Renal cortex interstitium (tissue), 15 donors: ENCODE measurements around the gene GPX7. TPM values are rescaled to one million over a fixed set of nuclear protein-coding genes. Genes with fewer than 3 reads are reported as not detected.

Experiments used
- DNase-seq, 11 donors: peaks; one replicate each; pipeline ENCODE4 v3.0.0-alpha.2; 2013; ENCODE audit warnings: low read depth in 9 of 11, low spot score in 4 of 11; ENCODE audit errors: extremely low read depth in 1 of 11
- long read RNA-seq, 16 experiments: transcript quantifications; one replicate each; lab custom pipeline, GENCODE V29; 2026
- polyA plus RNA-seq, 3 donors: library from polyadenylated mRNA; unstranded; fragments of 120-200 nt; gene quantifications; one replicate each; pipeline ENCODE4 v1.2.1, GENCODE V29; 2013; ENCODE audit not compliant: insufficient read length in 3 of 3

GPX7 gene
- 10 to 100 TPM; 68.9 to 83.4 (median 75.5) TPM for polyA plus RNA-seq
- long read RNA-seq, donor 1, transcript GPX7-202 (2 exons, 873 nt): minor isoform, 5 of 57 reads
- long read RNA-seq, donor 1, transcript GPX7-201 (3 exons, 1,228 nt): major isoform, 52 of 57 reads
- long read RNA-seq, donor 1, partial matches to known transcripts: 0 of 57 reads
- long read RNA-seq, donor 1, other reads (novel, unspliced or antisense): 0 of 57 reads
- long read RNA-seq, donor 2, transcript GPX7-201 (3 exons, 1,228 nt): major isoform, 42 of 46 reads
- long read RNA-seq, donor 2, partial matches to known transcripts: 0 of 46 reads
- long read RNA-seq, donor 2, other reads (novel, unspliced or antisense): 0 of 46 reads
- long read RNA-seq, donor 3, transcript GPX7-201 (3 exons, 1,228 nt): major isoform, 71 of 74 reads
- long read RNA-seq, donor 3, partial matches to known transcripts: 0 of 74 reads
- long read RNA-seq, donor 3, other reads (novel, unspliced or antisense): 0 of 74 reads
- long read RNA-seq, donor 4, transcript GPX7-201 (3 exons, 1,228 nt): major isoform, 46 of 47 reads
- long read RNA-seq, donor 4, partial matches to known transcripts: 0 of 47 reads
- long read RNA-seq, donor 4, other reads (novel, unspliced or antisense): 0 of 47 reads
- long read RNA-seq, donor 5: 0 reads
- long read RNA-seq, donor 6, transcript GPX7-201 (3 exons, 1,228 nt): major isoform, 34 of 35 reads
- long read RNA-seq, donor 6, partial matches to known transcripts: 0 of 35 reads
- long read RNA-seq, donor 6, other reads (novel, unspliced or antisense): 0 of 35 reads
- long read RNA-seq, donor 7, transcript GPX7-201 (3 exons, 1,228 nt): major isoform, 60 of 69 reads
- long read RNA-seq, donor 7, partial matches to known transcripts: 0 of 69 reads
- long read RNA-seq, donor 7, other reads (novel, unspliced or antisense): 5 of 69 reads
- long read RNA-seq, donor 8, transcript GPX7-202 (2 exons, 873 nt): minor isoform, 5 of 105 reads
- long read RNA-seq, donor 8, transcript GPX7-201 (3 exons, 1,228 nt): major isoform, 73 of 105 reads
- long read RNA-seq, donor 8, partial matches to known transcripts: 27 of 105 reads
- long read RNA-seq, donor 8, other reads (novel, unspliced or antisense): 0 of 105 reads
- long read RNA-seq, donor 9, transcript GPX7-201 (3 exons, 1,228 nt): major isoform, 53 of 54 reads
- long read RNA-seq, donor 9, partial matches to known transcripts: 0 of 54 reads
- long read RNA-seq, donor 9, other reads (novel, unspliced or antisense): 0 of 54 reads
- long read RNA-seq, donor 10, transcript GPX7-201 (3 exons, 1,228 nt): major isoform, 37 of 40 reads
- long read RNA-seq, donor 10, partial matches to known transcripts: 0 of 40 reads
- long read RNA-seq, donor 10, other reads (novel, unspliced or antisense): 0 of 40 reads
- long read RNA-seq, donor 11, transcript GPX7-201 (3 exons, 1,228 nt): major isoform, 23 of 25 reads
- long read RNA-seq, donor 11, partial matches to known transcripts: 0 of 25 reads
- long read RNA-seq, donor 11, other reads (novel, unspliced or antisense): 0 of 25 reads
- long read RNA-seq, donor 12, transcript GPX7-201 (3 exons, 1,228 nt): major isoform, 14 of 15 reads
- long read RNA-seq, donor 12, partial matches to known transcripts: 0 of 15 reads
- long read RNA-seq, donor 12, other reads (novel, unspliced or antisense): 0 of 15 reads
- long read RNA-seq, donor 13, transcript GPX7-201 (3 exons, 1,228 nt): major isoform, 113 of 129 reads
- long read RNA-seq, donor 13, partial matches to known transcripts: 13 of 129 reads
- long read RNA-seq, donor 13, other reads (novel, unspliced or antisense): 0 of 129 reads
- long read RNA-seq, donor 14, transcript GPX7-201 (3 exons, 1,228 nt): major isoform, 51 of 60 reads
- long read RNA-seq, donor 14, partial matches to known transcripts: 8 of 60 reads
- long read RNA-seq, donor 14, other reads (novel, unspliced or antisense): 0 of 60 reads
- long read RNA-seq, donor 15, transcript GPX7-201 (3 exons, 1,228 nt): major isoform, 25 of 26 reads
- long read RNA-seq, donor 15, partial matches to known transcripts: 0 of 26 reads
- long read RNA-seq, donor 15, other reads (novel, unspliced or antisense): 0 of 26 reads
- long read RNA-seq, donor 16, transcript GPX7-201 (3 exons, 1,228 nt): major isoform, 96 of 98 reads
- long read RNA-seq, donor 16, partial matches to known transcripts: 0 of 98 reads
- long read RNA-seq, donor 16, other reads (novel, unspliced or antisense): 0 of 98 reads

GRCh38 chr1:52601991-52602855 lies at the start of gene GPX7:
TSS of gene GPX7 (plus strand) at chr1:52602371. CDS start at chr1:52602410, 39 bp downstream.
- peak in 9 of 11 donors; percentile 20 to 58 (median 46) for DNase-seq

DNA sequence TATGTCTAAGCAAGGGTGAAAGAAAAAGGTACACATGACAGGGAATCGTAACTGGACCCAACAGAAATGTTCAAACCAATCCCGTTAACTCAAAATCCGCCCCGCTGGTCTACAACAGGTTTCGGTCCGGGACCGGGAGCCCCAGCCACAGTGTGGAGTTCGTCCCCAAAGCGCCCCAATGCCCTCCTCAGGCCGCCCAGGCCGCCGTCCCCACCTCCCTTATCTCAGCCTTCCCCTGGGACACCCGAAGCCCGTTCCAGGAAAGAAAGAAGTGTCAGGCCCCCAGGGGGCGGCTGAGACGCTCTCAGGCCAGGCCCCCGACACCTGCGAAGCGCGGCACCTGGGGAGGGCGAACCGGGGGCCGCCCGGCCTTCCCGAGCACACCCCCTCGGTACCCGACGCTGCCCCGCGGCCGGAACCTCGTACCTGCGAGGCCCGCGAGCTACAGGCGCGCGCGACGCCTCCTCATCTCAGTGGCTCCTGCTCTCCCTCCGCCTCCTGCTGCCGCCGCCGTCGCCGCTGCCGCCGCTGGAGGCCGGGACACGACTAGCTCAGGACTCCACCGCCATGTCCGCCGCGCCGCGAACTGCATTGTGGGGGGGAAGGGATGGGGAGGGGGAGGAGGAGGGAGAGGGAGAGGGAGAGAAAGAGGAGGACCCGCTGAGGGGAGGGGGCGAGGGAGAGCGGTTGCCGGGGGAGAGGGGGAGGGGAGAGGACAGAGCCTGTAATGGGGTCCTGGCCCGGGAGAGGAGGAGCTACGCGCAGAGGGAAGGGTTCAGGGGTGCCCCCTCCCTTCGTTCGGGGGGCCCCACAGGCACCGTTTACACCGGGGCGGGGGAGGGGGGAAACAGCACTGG lies 49.4 kb upstream of the GPX7 start, which contains the start of gene TUT4:
TSS of gene TUT4 (minus strand) at position 588 of the 857 bp plus-strand sequence. CDS start 26,812 bp downstream, outside the sequence.
- peak; percentile 71 to 92 (median 90) for DNase-seq

- peak in 10 of 11 donors; percentile 68 to 88 (median 80) for DNase-seq
Measured at GRCh38 chr1:52553362-52554266, 48.6 kb upstream of the GPX7 start.

GRCh38 chr1:52554267-52554640 lies 47.9 kb upstream of the GPX7 start:
- DNase-seq: no peak

GRCh38 chr1:52554756-52555155 lies 47.4 kb upstream of the GPX7 start:
- DNase-seq: no peak

GRCh38 chr1:52556641-52557360 lies 45.4 kb upstream of the GPX7 start:
- no peak for DNase-seq

DNA sequence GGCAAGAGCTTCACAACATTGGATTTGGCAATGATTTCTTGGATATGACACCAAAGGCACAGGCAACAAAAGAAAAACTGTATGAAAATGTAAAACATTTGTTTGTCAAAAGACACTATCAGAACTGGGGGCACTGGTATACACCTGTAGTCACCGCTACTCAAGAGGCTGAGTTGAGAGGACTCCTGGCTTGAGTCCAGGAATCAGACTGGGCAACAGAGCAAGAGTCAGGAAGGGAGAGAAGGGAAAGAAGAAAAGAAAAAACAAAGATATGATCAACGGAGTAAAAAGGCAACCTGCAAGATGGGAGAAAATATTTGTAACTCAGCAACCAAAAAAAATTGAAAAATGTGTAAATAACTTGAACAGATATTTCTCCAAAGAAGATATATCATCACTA lies 43.2 kb upstream of the GPX7 start:
- DNase-seq: no peak

- no peak for DNase-seq
Measured at GRCh38 chr1:52559875-52560274, 42.3 kb upstream of the GPX7 start.

GRCh38 chr1:52562766-52563165 lies 39.4 kb upstream of the GPX7 start:
- DNase-seq: no peak

DNA sequence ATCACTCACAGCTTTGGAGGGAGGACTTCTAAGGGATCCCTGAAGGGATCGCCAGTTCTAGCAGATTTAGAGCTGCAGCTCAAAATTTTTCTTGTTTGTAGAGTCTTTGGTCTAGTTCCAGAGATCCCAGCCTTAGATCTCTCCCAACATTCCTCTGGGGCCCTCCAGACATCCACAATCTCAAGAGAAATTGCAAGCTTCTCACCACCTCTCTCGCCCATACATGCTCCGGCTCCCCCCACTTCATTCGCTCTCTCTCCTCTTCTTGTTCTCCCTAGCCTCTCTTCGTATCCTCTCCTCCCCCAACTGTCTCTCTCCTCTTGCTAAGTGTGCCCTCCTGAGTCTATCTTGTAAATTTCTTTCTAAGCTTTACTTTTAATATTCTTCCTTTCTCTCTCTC lies 34.2 kb upstream of the GPX7 start:
- no peak for DNase-seq

DNA sequence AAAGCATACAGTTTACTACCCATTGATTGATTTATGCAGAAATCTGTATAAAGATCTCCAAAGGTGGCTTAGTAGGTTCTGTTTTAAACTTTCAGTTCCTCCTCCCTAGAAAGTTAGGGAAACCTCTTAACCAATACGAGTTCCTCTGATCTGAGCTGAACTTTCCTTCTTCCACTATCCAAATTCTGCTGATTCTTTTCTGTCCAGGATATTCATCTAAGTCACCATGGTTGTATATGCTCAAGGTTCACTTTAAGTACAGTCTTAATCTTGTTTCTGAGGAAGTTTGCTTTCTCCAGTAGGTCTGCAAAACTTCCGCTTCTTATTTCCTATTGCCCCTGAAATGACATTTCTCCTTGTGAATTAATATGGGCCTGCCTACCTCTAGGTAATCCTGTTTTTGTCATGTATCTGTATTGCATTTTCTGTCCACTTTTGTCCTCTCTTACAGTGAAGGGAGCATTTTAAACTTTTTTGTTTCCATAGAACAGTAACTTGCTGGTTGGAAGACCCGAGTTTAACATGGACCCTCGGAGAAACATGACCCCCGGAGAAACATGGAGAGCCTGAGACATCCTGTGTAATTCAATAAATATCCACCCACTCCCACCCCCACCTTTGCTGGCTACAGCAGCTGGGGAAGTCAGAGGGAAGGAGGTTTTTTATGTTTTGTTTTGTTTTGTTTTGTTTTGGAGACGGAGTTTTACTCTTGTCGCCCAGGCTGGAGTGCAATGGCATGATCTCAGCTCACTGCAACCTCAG lies 32.5 kb upstream of the GPX7 start:
- DNase-seq: peak in 4 of 11 donors; percentile 15 to 56 (median 42)

GRCh38 chr1:52571783-52572182 lies 30.4 kb upstream of the GPX7 start:
- DNase-seq: no peak

GRCh38 chr1:52572387-52572786 lies 29.8 kb upstream of the GPX7 start:
- DNase-seq: no peak
